ENCODE measurements around the gene TAF9. TPM values are rescaled to one million over a fixed set of nuclear protein-coding genes. Genes with fewer than 3 reads are reported as not detected.

TAF9 gene
- total and polyA plus RNA-seq, 2 experiments from 2014 or later, result 60.8 to 117 TPM

- Histone ChIP-seq H3K4me3 (no peak overlapping the region), H3K4me1 (ENCODE audit: insufficient read depth) (0 out of 2 replicates have a peak, but pooled peaks cover 3% of the 10 kb centered on the region), H3K9me2 (ENCODE audit: insufficient read depth) (no peaks in the 10 kb centered on the region), H3K9me3 (ENCODE audit: low read depth) (no peaks in the 10 kb centered on the region), H3K36me3 (ENCODE audit: low read depth) (no peaks in the 10 kb centered on the region), H3K4me2 (ENCODE audit: unreplicated experiment) (no peak overlapping the region), H2AFZ (no peak overlapping the region), H3K27ac (no peak overlapping the region), H3K79me2 (ENCODE audit: insufficient read depth) (no peaks in the 10 kb centered on the region), H3K27me3 (replicated peaks; ENCODE audit: insufficient read depth) (no peaks in the 10 kb centered on the region), H3F3A (ENCODE audit: insufficient read depth) (no peaks in the 10 kb centered on the region), H4K20me1 (ENCODE audit: insufficient read depth) (no peaks in the 10 kb centered on the region), H3K9ac (no peak overlapping the region)
- 90% methylated on average over 9 of the region's 9 CpGs for WGBS, 2 experiments (ENCODE audit: low coverage in 1 of 2, low lambda C conversion rate in 2 of 2, missing lambda C conversion rate in 2 of 2)
- no peak for TF ChIP-seq EZH2 (IDR thresholded peaks at IDR 0.05; ENCODE audit: insufficient read depth, poor library complexity, severe bottlenecking)
- TF ChIP-seq EZH2phosphoT487 (IDR thresholded peaks at IDR 0.05; ENCODE audit: insufficient read depth, low read depth), result no peak
- in situ Hi-C loops (cut with MboI), result no loop called here
- no peak for DNase-seq
These were observed 39.3 kb downstream of the TAF9 start for GRCh38 chr5:69329905-69330489.

GRCh38 chr5:69326365-69326764, 43.0 kb downstream of the TAF9 start:
- no peak overlapping the region for H3K9ac ChIP-seq
- H3K36me3 ChIP-seq (ENCODE audit: low read depth), result no peaks in the 10 kb centered on the region
- no peak overlapping the region for H3K27ac ChIP-seq
- H3K9me3 ChIP-seq (ENCODE audit: low read depth), result no peaks in the 10 kb centered on the region
- no peak for DNase-seq
- no peak overlapping the region for H3K4me2 ChIP-seq (ENCODE audit: unreplicated experiment)
- no peak overlapping the region for H2AFZ ChIP-seq
- in situ Hi-C loops (cut with MboI), result no loop called here
- no peak for TF ChIP-seq EZH2phosphoT487 (IDR thresholded peaks at IDR 0.05; ENCODE audit: insufficient read depth, low read depth)
- TF ChIP-seq EZH2 (IDR thresholded peaks at IDR 0.05; ENCODE audit: insufficient read depth, poor library complexity, severe bottlenecking), result no peak
- WGBS, 2 experiments (ENCODE audit: low coverage in 1 of 2, low lambda C conversion rate in 2 of 2, missing lambda C conversion rate in 2 of 2), result 61 to 85% methylated on average over 1 of the region's 1 CpG
- H4K20me1 ChIP-seq (ENCODE audit: insufficient read depth), result no peaks in the 10 kb centered on the region
- H3K27me3 ChIP-seq (replicated peaks; ENCODE audit: insufficient read depth), result no peaks in the 10 kb centered on the region
- H3K4me3 ChIP-seq, result no peak overlapping the region
- no peaks in the 10 kb centered on the region for H3K4me1 ChIP-seq (ENCODE audit: insufficient read depth)
- no peaks in the 10 kb centered on the region for H3K9me2 ChIP-seq (ENCODE audit: insufficient read depth)
- no peaks in the 10 kb centered on the region for H3K79me2 ChIP-seq (ENCODE audit: insufficient read depth)
- no peaks in the 10 kb centered on the region for H3F3A ChIP-seq (ENCODE audit: insufficient read depth)

GRCh38 chr5:69317391-69317790, 51.9 kb downstream of the TAF9 start:
- H3K27ac ChIP-seq, result no peak overlapping the region
- H4K20me1 ChIP-seq (ENCODE audit: insufficient read depth), result no peaks in the 10 kb centered on the region
- no peak overlapping the region for H3K9ac ChIP-seq
- H3K4me1 ChIP-seq (ENCODE audit: insufficient read depth), result no peaks in the 10 kb centered on the region
- in situ Hi-C loops (cut with MboI), result no loop called here
- H3K36me3 ChIP-seq (ENCODE audit: low read depth), result no peaks in the 10 kb centered on the region
- no peaks in the 10 kb centered on the region for H3K9me3 ChIP-seq (ENCODE audit: low read depth)
- no peak for DNase-seq
- 82 to 86% methylated on average over 4 of the region's 4 CpGs for WGBS, 2 experiments (ENCODE audit: low coverage in 1 of 2, low lambda C conversion rate in 2 of 2, missing lambda C conversion rate in 2 of 2)
- no peak overlapping the region for H3K4me3 ChIP-seq
- no peaks in the 10 kb centered on the region for H3K79me2 ChIP-seq (ENCODE audit: insufficient read depth)
- H2AFZ ChIP-seq, result no peak overlapping the region
- no peaks in the 10 kb centered on the region for H3K27me3 ChIP-seq (replicated peaks; ENCODE audit: insufficient read depth)
- TF ChIP-seq EZH2phosphoT487 (IDR thresholded peaks at IDR 0.05; ENCODE audit: insufficient read depth, low read depth), result no peak
- no peaks in the 10 kb centered on the region for H3K9me2 ChIP-seq (ENCODE audit: insufficient read depth)
- no peak overlapping the region for H3K4me2 ChIP-seq (ENCODE audit: unreplicated experiment)
- H3F3A ChIP-seq (ENCODE audit: insufficient read depth), result no peaks in the 10 kb centered on the region

GRCh38 chr5:69315972-69316371, 53.3 kb downstream of the TAF9 start:
- H3K4me3 ChIP-seq, result no peak overlapping the region
- H4K20me1 ChIP-seq (ENCODE audit: insufficient read depth), result no peaks in the 10 kb centered on the region
- H3K9me3 ChIP-seq (ENCODE audit: low read depth), result no peaks in the 10 kb centered on the region
- H3K27me3 ChIP-seq (replicated peaks; ENCODE audit: insufficient read depth), result no peaks in the 10 kb centered on the region
- no peaks in the 10 kb centered on the region for H3K9me2 ChIP-seq (ENCODE audit: insufficient read depth)
- H3K4me2 ChIP-seq (ENCODE audit: unreplicated experiment), result no peak overlapping the region
- WGBS, 2 experiments (ENCODE audit: low coverage in 1 of 2, low lambda C conversion rate in 2 of 2, missing lambda C conversion rate in 2 of 2), result 96% methylated on average over 1 of the region's 1 CpG
- no peaks in the 10 kb centered on the region for H3K79me2 ChIP-seq (ENCODE audit: insufficient read depth)
- H2AFZ ChIP-seq, result no peak overlapping the region
- DNase-seq, result no peak
- H3K9ac ChIP-seq, result no peak overlapping the region
- no peaks in the 10 kb centered on the region for H3K4me1 ChIP-seq (ENCODE audit: insufficient read depth)
- no peaks in the 10 kb centered on the region for H3K36me3 ChIP-seq (ENCODE audit: low read depth)
- no peak overlapping the region for H3K27ac ChIP-seq
- no peak for TF ChIP-seq EZH2 (IDR thresholded peaks at IDR 0.05; ENCODE audit: insufficient read depth, poor library complexity, severe bottlenecking)
- no peak for TF ChIP-seq EZH2phosphoT487 (IDR thresholded peaks at IDR 0.05; ENCODE audit: insufficient read depth, low read depth)
- in situ Hi-C loops (cut with MboI), result no loop called here
- H3F3A ChIP-seq (ENCODE audit: insufficient read depth), result no peaks in the 10 kb centered on the region

Other genes with a start within 250 kb of the TAF9 start
- 66.7 and 73.6 TPM in 2 replicates for gene CCNB1, start 202.4 kb downstream of the TAF9 start, total RNA-seq (2014; rRNA removed; shearing (Covaris generic))
- 94.3 and 94.6 TPM in 2 replicates for gene CCNB1, start 202.4 kb downstream of the TAF9 start, polyA plus RNA-seq (2016; fragmentation: Nextera tagmentation; extraction: Ambion mirVana)
- 14.7 and 16.7 TPM in 2 replicates for gene CENPH, start 179.9 kb downstream of the TAF9 start, total RNA-seq (2014; rRNA removed; shearing (Covaris generic))
- 11.0 and 12.5 TPM in 2 replicates for gene CENPH, start 179.9 kb downstream of the TAF9 start, polyA plus RNA-seq (2016; fragmentation: Nextera tagmentation; extraction: Ambion mirVana)
- gene CDK7, start 134.6 kb downstream of the TAF9 start, total RNA-seq (2014; rRNA removed; shearing (Covaris generic)), result 48.9 and 60.4 TPM in 2 replicates
- 55.7 and 58.9 TPM in 2 replicates for gene CDK7, start 134.6 kb downstream of the TAF9 start, polyA plus RNA-seq (2016; fragmentation: Nextera tagmentation; extraction: Ambion mirVana)
- 0.97 and 1.9 TPM in 2 replicates for gene CCDC125, start 36.7 kb downstream of the TAF9 start, total RNA-seq (2014; rRNA removed; shearing (Covaris generic))
- 2.6 TPM in 2 replicates for gene CCDC125, start 36.7 kb downstream of the TAF9 start, polyA plus RNA-seq (2016; fragmentation: Nextera tagmentation; extraction: Ambion mirVana)
- gene AK6, start within 50 bp of the TAF9 start, total RNA-seq (2014; rRNA removed; shearing (Covaris generic)), result 17.0 and 20.0 TPM in 2 replicates
- 125 and 136 TPM in 2 replicates for gene AK6, start within 50 bp of the TAF9 start, polyA plus RNA-seq (2016; fragmentation: Nextera tagmentation; extraction: Ambion mirVana)
- 15.8 and 27.8 TPM in 2 replicates for gene RAD17, start 298 bp upstream of the TAF9 start, total RNA-seq (2014; rRNA removed; shearing (Covaris generic))
- 20.5 and 21.7 TPM in 2 replicates for gene RAD17, start 298 bp upstream of the TAF9 start, polyA plus RNA-seq (2016; fragmentation: Nextera tagmentation; extraction: Ambion mirVana)
- 2.8 and 5.5 TPM in 2 replicates for gene MARVELD2, start 45.6 kb upstream of the TAF9 start, total RNA-seq (2014; rRNA removed; shearing (Covaris generic))
- 1.7 and 2.1 TPM in 2 replicates for gene MARVELD2, start 45.6 kb upstream of the TAF9 start, polyA plus RNA-seq (2016; fragmentation: Nextera tagmentation; extraction: Ambion mirVana)
- 0.76 and 1.7 TPM in 2 replicates for gene OCLN, start 123.3 kb upstream of the TAF9 start, total RNA-seq (2014; rRNA removed; shearing (Covaris generic))
- gene OCLN, start 123.3 kb upstream of the TAF9 start, polyA plus RNA-seq (2016; fragmentation: Nextera tagmentation; extraction: Ambion mirVana), result 0.52 and 0.59 TPM in 2 replicates
- gene GTF2H2C, start 190.7 kb upstream of the TAF9 start, total RNA-seq (2014; rRNA removed; shearing (Covaris generic)), result 24.4 and 45.8 TPM in 2 replicates
- gene GTF2H2C, start 190.7 kb upstream of the TAF9 start, polyA plus RNA-seq (2016; fragmentation: Nextera tagmentation; extraction: Ambion mirVana), result 27.0 and 33.3 TPM in 2 replicates